PFSK-1 (cell line): ENCODE data around the gene RYR2.

Experiments used
- REST ChIP-seq, 2 experiments: IDR thresholded peaks; 2 replicates each; pipeline versions ENCODE4 v1.6.1 to v1.8.0; 2011 to 2012; ENCODE audit warnings: low read depth in 2 of 2, low read length in 2 of 2, control low read depth in 1 of 2, inconsistent platforms in 1 of 2, mild to moderate bottlenecking in 1 of 2, moderate library complexity in 1 of 2; ENCODE audit not compliant: insufficient read depth in 1 of 2
- TAF1 ChIP-seq: IDR thresholded peaks from 2 replicates; pipeline ENCODE4 v1.6.1; 2012; ENCODE audit warnings: low read length, control low read depth, borderline replicate concordance; ENCODE audit not compliant: insufficient read depth

GRCh38 chr1:237804516-237804915 is 762.5 kb downstream of the RYR2 start:
- TF ChIP-seq TAF1 (no peak), REST (IDR thresholded peaks at IDR 0.05; ENCODE audit: insufficient read depth in 1 of 2, low read depth in 2 of 2, low read length in 2 of 2) (no peak)
